Esophagus muscularis mucosa (tissue), 4 donors: Measurements from ENCODE around the gene ZMAT1. TPM values are rescaled to one million over a fixed set of nuclear protein-coding genes. Genes with fewer than 3 reads are reported as not detected.

Source experiments
- DNase-seq: peaks from one replicate; pipeline ENCODE4 v3.0.0-alpha.2; 2017; ENCODE audit errors: extremely low spot score
- H3K27ac ChIP-seq, 4 donors: fragments of 200-600 bp; sonication (generic); replicated peaks in 1 of 4; 1 replicate in 3 of 4; 2 replicates in 1 of 4; pipeline ENCODE4 v1.5.1; 2016 to 2019; ENCODE audit warnings: mild to moderate bottlenecking in 1 of 4
- H3K27me3 ChIP-seq, 4 donors: fragments of 200-600 bp; sonication (generic); one replicate each; pipeline versions ENCODE4 v1.5.1 to v1.6.0; 2016 to 2019
- H3K36me3 ChIP-seq, 4 donors: fragments of 200-600 bp; sonication (generic); one replicate each; pipeline ENCODE4 v1.5.1; 2016 to 2019
- H3K4me1 ChIP-seq, 4 donors: fragments of 200-600 bp; sonication (generic); one replicate each; pipeline ENCODE4 v1.5.1; 2016 to 2019
- H3K4me3 ChIP-seq, 4 donors: fragments of 200-600 bp; sonication (generic); 1 replicate in 2 of 4; 2 replicates in 2 of 4; pipeline ENCODE4 v1.5.1; 2016 to 2019; ENCODE audit warnings: mild to moderate bottlenecking in 4 of 4, moderate library complexity in 1 of 4
- H3K9me3 ChIP-seq, 4 donors: fragments of 200-600 bp; sonication (generic); 1 replicate in 3 of 4; 2 replicates in 1 of 4; pipeline ENCODE4 v1.5.1; 2016 to 2019
- CTCF ChIP-seq, 3 experiments: fragments of 200-600 bp in 2 of 3; fragments of 450-650 bp in 1 of 3; sonication (generic) in 2 of 3; IDR thresholded peaks; one replicate each; pipeline ENCODE4 v1.5.1; 2017 to 2019; ENCODE audit warnings: antibody characterized with exemption in 3 of 3, mild to moderate bottlenecking in 2 of 3, moderate library complexity in 1 of 3
- EP300 ChIP-seq: sonication (generic); formaldehyde crosslinking; IDR thresholded peaks from one replicate; pipeline ENCODE4 v1.6.1; 2017; ENCODE audit warnings: antibody characterized with exemption
- POLR2A ChIP-seq: fragments of 450-650 bp; IDR thresholded peaks from one replicate; pipeline ENCODE4 v1.6.1; 2017; ENCODE audit warnings: antibody characterized with exemption, moderate library complexity, mild to moderate bottlenecking, low read depth
- POLR2AphosphoS5 ChIP-seq, 2 donors: sonication (generic); formaldehyde crosslinking; IDR thresholded peaks; one replicate each; pipeline ENCODE4 v1.6.1; 2017; ENCODE audit warnings: antibody characterized with exemption in 2 of 2
- WGBS: methylation state at CpG from one replicate; pipeline ENCODE4 v1.1.5; 2018; 5-methylcytosine and 5-hydroxymethylcytosine counted together
- intact Hi-C: fragments of 100-400 bp; cut with DNase I; formaldehyde crosslinking; loops from one replicate; pipeline ENCODE4 v1.15.1; 2023
- small RNA-seq, 3 donors: library from RNA; depleted of rRNA; stranded (forward); fragments of <200 nt; gene quantifications; one replicate each; pipeline ENCODE3, GENCODE V24; 2016
- total RNA-seq, 4 donors: library from RNA; depleted of rRNA; stranded (reverse); fragments of >200 nt; gene quantifications; one replicate each; pipeline versions ENCODE4 v1.1.0 to v1.2.1, GENCODE V29; 2016

Gene ZMAT1
- total RNA-seq, 4 donors from 2014 or later: 3.0 to 8.3 (median 4.8) TPM

- peaks cover 0 to 4% (median 0%) of the 10 kb centered on the region in 4 donors for H3K4me1 ChIP-seq
- H3K4me3 ChIP-seq: no peak overlapping the region
- no peaks in the 10 kb centered on the region for H3K9me3 ChIP-seq
- no peak overlapping the region for H3K27ac ChIP-seq
- DNase-seq: no peak
- H3K36me3 ChIP-seq: no peaks in the 10 kb centered on the region
- WGBS: 65% methylated on average over 5 of the region's 5 CpGs
- H3K27me3 ChIP-seq: no peaks in the 10 kb centered on the region
- intact Hi-C loops: no loop called here
- TF ChIP-seq EP300 (no peak), POLR2AphosphoS5 (IDR thresholded peaks at IDR 0.05) (no peak), POLR2A (no peak), CTCF (IDR thresholded peaks at IDR 0.05) (no peak)
Measured at GRCh38 chrX:101925733-101926132, 6.1 kb downstream of the ZMAT1 start.

DNA sequence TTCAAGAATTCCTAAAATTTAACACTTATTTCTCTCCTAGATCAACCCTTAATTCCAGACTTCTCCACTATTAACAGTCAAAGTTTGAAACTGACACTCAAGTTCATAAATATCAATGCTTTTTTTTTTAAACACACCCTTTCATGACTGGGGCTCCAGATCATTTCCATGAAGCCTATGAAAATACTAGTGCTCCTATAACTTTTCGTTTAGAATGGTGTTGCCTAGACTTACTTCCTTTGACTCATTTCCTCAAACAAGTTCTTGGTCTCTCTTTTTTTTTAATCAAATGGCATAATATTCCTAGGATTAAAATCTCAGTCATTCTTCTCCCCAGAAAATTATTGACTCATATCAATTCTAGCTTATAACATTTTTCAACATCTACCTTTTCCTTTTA lies 13.1 kb downstream of the ZMAT1 start:
- intact Hi-C loops: no loop called here
- DNase-seq: no peak
- no peak for TF ChIP-seq POLR2A
- no peak for TF ChIP-seq POLR2AphosphoS5 (IDR thresholded peaks at IDR 0.05)
- no peak for TF ChIP-seq CTCF (IDR thresholded peaks at IDR 0.05)
- TF ChIP-seq EP300: no peak
- Histone ChIP-seq H3K27me3 (no peaks in the 10 kb centered on the region), H3K9me3 (no peaks in the 10 kb centered on the region), H3K36me3 (no peaks in the 10 kb centered on the region), H3K4me1 (no peaks in the 10 kb centered on the region), H3K27ac (no peak overlapping the region), H3K4me3 (no peak overlapping the region)
- 52% methylated on average over 1 of the region's 1 CpG for WGBS

- no peak for DNase-seq
- Histone ChIP-seq H3K36me3 (peaks cover 0 to 5% (median 0%) of the 10 kb centered on the region in 4 donors), H3K4me3 (no peak overlapping the region), H3K27me3 (no peaks in the 10 kb centered on the region), H3K4me1 (no peaks in the 10 kb centered on the region), H3K9me3 (peaks cover 0 to 20% (median 0%) of the 10 kb centered on the region in 4 donors), H3K27ac (no peak overlapping the region)
- WGBS: no CpG with 5 or more reads among the region's 5 CpGs
- intact Hi-C loops: no loop called here
- no peak for TF ChIP-seq POLR2A
- no peak for TF ChIP-seq CTCF (IDR thresholded peaks at IDR 0.05)
- no peak for TF ChIP-seq EP300
- TF ChIP-seq POLR2AphosphoS5 (IDR thresholded peaks at IDR 0.05): no peak
Measured at GRCh38 chrX:101906136-101906796, 25.6 kb downstream of the ZMAT1 start.

DNA sequence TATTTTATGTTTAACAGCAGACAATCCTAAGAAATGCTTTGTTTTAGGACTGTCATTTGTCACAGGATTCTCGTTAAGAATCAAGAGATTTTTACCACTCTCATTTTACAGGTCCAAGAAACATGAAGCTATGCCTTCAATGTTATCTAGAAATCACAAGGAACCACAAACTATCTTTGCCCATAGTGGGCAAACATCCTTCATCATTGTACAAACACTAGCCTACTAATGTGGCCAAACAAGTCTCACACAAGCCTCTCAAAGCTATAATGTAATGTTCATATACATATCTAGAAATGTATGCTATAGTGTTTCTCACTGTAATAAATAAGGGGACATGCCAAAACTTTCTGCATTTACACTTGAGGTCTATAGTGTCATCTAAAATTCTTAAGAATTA lies 26.8 kb downstream of the ZMAT1 start:
- intact Hi-C loops: no loop called here
- DNase-seq: no peak
- Histone ChIP-seq H3K36me3 (peaks cover 0 to 5% (median 0%) of the 10 kb centered on the region in 4 donors), H3K27ac (no peak overlapping the region), H3K4me1 (no peaks in the 10 kb centered on the region), H3K27me3 (no peaks in the 10 kb centered on the region), H3K4me3 (no peak overlapping the region), H3K9me3 (peaks cover 0 to 17% (median 0%) of the 10 kb centered on the region in 4 donors)
- WGBS: 95% methylated on average over 1 of the region's 1 CpG
- TF ChIP-seq POLR2AphosphoS5 (IDR thresholded peaks at IDR 0.05) (no peak), POLR2A (no peak), CTCF (IDR thresholded peaks at IDR 0.05) (no peak), EP300 (no peak)

Small RNA genes within 50 kb of the gene (small RNA-seq; reads per million reads assigned to genes)
- gene RNU6-345P: 0 reads per million in 3 donors

Other genes starting within 250 kb of the ZMAT1 start
- 10 to 100 TPM; 20.8 to 29.2 (median 25.6) TPM for gene TCEAL2, start 193.7 kb upstream of the ZMAT1 start, total RNA-seq
- gene TCEAL6, start 210.5 kb upstream of the ZMAT1 start, total RNA-seq: under 1 TPM in 2 of 4 donors, not detected in 2; 0.40 to 0.83 TPM
- 1 to 10 TPM in 3 of 4 donors, under 1 TPM in 1; 0.83 to 2.5 (median 2.1) TPM for gene BEX5, start 223.9 kb upstream of the ZMAT1 start, total RNA-seq